ENCODE data around the gene ZCCHC14. TPM values are rescaled to one million over a fixed set of nuclear protein-coding genes. Genes with fewer than 3 reads are reported as not detected.

The ZCCHC14 gene
- total RNA-seq, 2 experiments from 2014 or later = 4.2 to 5.0 TPM

- H3K9me3 Mint-ChIP-seq = no peaks in the 10 kb centered on the region
- DNase-seq = no peak
- CTCF ChIA-PET = no interaction called here
- no peaks in the 10 kb centered on the region for H3K36me3 Mint-ChIP-seq (ENCODE audit: low read depth)
- peaks cover 13% of the 10 kb centered on the region for H3K4me1 Mint-ChIP-seq
- no peak overlapping the region for H3K27ac Mint-ChIP-seq
- H3K27me3 Mint-ChIP-seq = peaks cover 3% of the 10 kb centered on the region
- no peak overlapping the region for H3K4me3 Mint-ChIP-seq
- POLR2A ChIA-PET = no interaction called here
Measured at GRCh38 chr16:87432330-87432915, 60.4 kb downstream of the ZCCHC14 start.

DNA sequence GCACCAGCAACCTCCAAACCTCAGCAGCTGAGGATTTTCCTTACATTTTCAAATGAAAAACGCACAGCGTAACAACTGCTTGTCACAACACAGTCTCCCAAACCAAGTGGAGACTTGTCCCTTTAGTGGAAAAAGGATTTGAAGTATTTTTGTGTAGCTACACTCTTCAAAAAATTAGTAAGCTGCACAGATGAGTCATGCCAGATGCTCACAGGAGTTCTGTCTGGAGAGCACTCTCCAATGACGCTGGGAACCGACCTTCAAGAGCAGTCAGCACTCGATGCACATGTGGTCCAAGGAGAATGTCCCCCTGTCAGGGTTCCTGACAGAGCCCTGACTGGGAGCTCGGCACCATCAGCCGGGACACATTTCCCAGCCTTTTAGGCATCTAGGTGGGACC is 60.9 kb downstream of the ZCCHC14 start:
- H3K27me3 Mint-ChIP-seq = peaks cover 3% of the 10 kb centered on the region
- CTCF ChIA-PET = no interaction called here
- H3K27ac Mint-ChIP-seq = no peak overlapping the region
- no peaks in the 10 kb centered on the region for H3K36me3 Mint-ChIP-seq (ENCODE audit: low read depth)
- POLR2A ChIA-PET = no interaction called here
- no peaks in the 10 kb centered on the region for H3K9me3 Mint-ChIP-seq
- no peak overlapping the region for H3K4me3 Mint-ChIP-seq
- peaks cover 13% of the 10 kb centered on the region for H3K4me1 Mint-ChIP-seq
- DNase-seq = no peak

GRCh38 chr16:87426423-87427215 is 66.2 kb downstream of the ZCCHC14 start:
- Mint-ChIP-seq H3K4me1 (peaks cover 3% of the 10 kb centered on the region), H3K4me3 (no peak overlapping the region), H3K27ac (no peak overlapping the region), H3K27me3 (no peaks in the 10 kb centered on the region), H3K9me3 (no peaks in the 10 kb centered on the region), H3K36me3 (ENCODE audit: low read depth) (no peaks in the 10 kb centered on the region)
- DNase-seq = no peak
- CTCF ChIA-PET = interaction anchor here (1.4 to 1.6 kb wide), 2 partner anchors 10 to 37 kb away, joined by 3 to 5 read pairs; no protein-coding TSS in a partner anchor
- POLR2A ChIA-PET = no interaction called here

- Mint-ChIP-seq H3K27me3 (no peaks in the 10 kb centered on the region), H3K36me3 (ENCODE audit: low read depth) (no peaks in the 10 kb centered on the region), H3K4me1 (peaks cover 3% of the 10 kb centered on the region), H3K27ac (no peak overlapping the region), H3K9me3 (no peaks in the 10 kb centered on the region), H3K4me3 (no peak overlapping the region)
- POLR2A ChIA-PET = no interaction called here
- CTCF ChIA-PET = interaction anchor here (1.4 to 1.6 kb wide), 2 partner anchors 9 to 37 kb away, joined by 3 to 5 read pairs; no protein-coding TSS in a partner anchor
- no peak for DNase-seq
Measured at GRCh38 chr16:87425941-87426340, 66.9 kb downstream of the ZCCHC14 start.

GRCh38 chr16:87424266-87424665 is 68.6 kb downstream of the ZCCHC14 start:
- H3K9me3 Mint-ChIP-seq = no peaks in the 10 kb centered on the region
- no peak for DNase-seq
- ChIA-PET CTCF (no interaction called here), POLR2A (no interaction called here)
- no peaks in the 10 kb centered on the region for H3K27me3 Mint-ChIP-seq
- no peaks in the 10 kb centered on the region for H3K36me3 Mint-ChIP-seq (ENCODE audit: low read depth)
- H3K27ac Mint-ChIP-seq = no peak overlapping the region
- H3K4me1 Mint-ChIP-seq = peaks cover 2% of the 10 kb centered on the region
- no peak overlapping the region for H3K4me3 Mint-ChIP-seq

DNA sequence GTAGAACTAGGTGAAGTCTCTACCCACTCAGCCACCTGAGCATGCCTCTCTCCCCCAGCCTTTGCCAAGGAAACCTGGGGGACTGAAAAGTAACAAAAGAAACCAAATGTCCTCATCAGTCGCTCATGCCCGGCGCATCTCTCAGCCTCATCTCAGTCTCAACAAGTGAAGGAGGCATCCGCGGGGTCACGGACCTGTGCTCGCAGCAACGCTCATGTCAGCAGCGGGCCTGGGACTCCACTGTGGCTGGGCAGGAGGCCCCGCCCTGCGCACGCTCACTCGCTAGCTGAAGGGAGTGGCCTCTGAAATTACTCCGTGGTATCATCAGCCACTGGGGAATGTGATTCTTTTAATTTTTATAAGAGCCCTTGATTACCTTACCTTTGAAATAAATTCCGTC is 69.4 kb downstream of the ZCCHC14 start:
- CTCF ChIA-PET = no interaction called here
- no peak overlapping the region for H3K4me3 Mint-ChIP-seq
- no peak overlapping the region for H3K27ac Mint-ChIP-seq
- H3K9me3 Mint-ChIP-seq = no peaks in the 10 kb centered on the region
- H3K27me3 Mint-ChIP-seq = no peaks in the 10 kb centered on the region
- no peaks in the 10 kb centered on the region for H3K4me1 Mint-ChIP-seq
- POLR2A ChIA-PET = no interaction called here
- DNase-seq = no peak
- no peaks in the 10 kb centered on the region for H3K36me3 Mint-ChIP-seq (ENCODE audit: low read depth)

DNA sequence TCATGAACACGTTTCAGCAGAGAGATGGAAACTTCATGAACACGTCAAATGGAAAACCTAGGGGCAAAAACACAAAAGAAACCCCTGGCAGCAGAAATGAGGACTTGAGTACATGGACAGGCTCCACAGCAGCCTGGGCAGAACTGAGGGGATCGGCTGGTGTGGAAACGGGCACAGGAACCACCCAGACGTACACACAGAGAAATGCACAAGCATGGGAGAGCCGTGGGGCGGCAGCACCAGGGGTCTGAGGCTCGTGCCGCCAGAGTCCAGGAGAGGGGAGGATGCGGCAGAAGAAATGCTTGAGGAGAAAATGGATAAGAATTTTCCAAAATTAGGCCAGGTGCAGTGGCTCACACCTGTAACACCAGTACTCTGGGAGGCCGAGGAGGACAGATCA is 70.7 kb downstream of the ZCCHC14 start:
- Mint-ChIP-seq H3K4me1 (no peaks in the 10 kb centered on the region), H3K27me3 (no peaks in the 10 kb centered on the region), H3K36me3 (ENCODE audit: low read depth) (no peaks in the 10 kb centered on the region), H3K27ac (no peak overlapping the region), H3K9me3 (no peaks in the 10 kb centered on the region), H3K4me3 (no peak overlapping the region)
- no peak for DNase-seq
- CTCF ChIA-PET = no interaction called here
- POLR2A ChIA-PET = no interaction called here

DNA sequence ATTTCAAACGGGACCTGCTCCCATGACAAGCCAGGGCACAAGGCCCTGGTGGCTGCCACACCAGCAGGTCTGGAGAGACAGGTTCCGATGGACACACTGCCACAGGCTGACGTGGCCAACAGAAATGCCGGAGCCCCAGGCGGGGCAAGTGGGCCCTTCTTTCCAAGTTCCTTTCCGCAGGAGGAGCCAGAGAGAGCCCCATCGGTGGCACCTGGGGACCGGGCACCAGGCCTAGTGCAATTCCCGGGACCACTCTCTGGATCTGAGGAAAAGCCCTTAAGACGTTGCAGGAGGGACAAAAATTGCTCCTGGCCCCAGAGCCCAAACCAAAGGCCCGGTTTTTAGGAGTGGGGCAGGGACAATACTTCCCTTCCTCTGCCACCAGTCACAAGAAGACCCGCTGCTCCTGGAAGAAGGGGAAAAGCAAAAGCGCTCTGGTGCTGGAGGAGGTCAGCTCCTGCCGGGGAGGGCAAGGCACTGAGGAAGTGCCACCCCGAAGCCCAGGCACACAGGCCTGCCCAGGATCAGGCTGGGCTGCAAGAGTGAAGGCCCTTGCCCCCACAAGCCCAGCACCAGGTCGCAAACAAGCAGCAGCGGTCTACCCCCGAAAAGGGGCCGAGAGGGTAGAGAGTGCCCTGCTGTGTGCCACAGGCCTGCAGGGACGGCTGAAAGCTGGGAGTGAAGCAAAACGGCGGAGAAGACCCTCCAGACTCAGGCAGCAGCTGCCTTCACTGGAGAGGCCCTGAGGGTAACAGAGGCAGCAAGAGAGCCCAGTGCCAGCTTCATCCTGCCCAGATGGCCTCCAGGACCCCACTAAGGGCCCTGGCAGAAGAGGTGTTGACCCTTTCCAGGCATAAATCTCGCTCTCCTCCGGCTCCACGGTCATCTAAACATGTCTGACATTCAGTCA is 71.6 kb downstream of the ZCCHC14 start:
- Mint-ChIP-seq H3K27ac (no peak overlapping the region), H3K36me3 (ENCODE audit: low read depth) (no peaks in the 10 kb centered on the region), H3K4me3 (no peak overlapping the region), H3K4me1 (no peaks in the 10 kb centered on the region), H3K9me3 (no peaks in the 10 kb centered on the region), H3K27me3 (no peaks in the 10 kb centered on the region)
- ChIA-PET POLR2A (no interaction called here), CTCF (interaction anchor here (1.3 kb wide), 1 partner anchor 33 kb away, joined by 4 read pairs; no protein-coding TSS in a partner anchor)
- no peak for DNase-seq

- Mint-ChIP-seq H3K27ac (no peak overlapping the region), H3K36me3 (ENCODE audit: low read depth) (no peaks in the 10 kb centered on the region), H3K9me3 (no peaks in the 10 kb centered on the region), H3K4me1 (no peaks in the 10 kb centered on the region), H3K4me3 (no peak overlapping the region), H3K27me3 (no peaks in the 10 kb centered on the region)
- ChIA-PET POLR2A (no interaction called here), CTCF (interaction anchor here (0.7 to 1.3 kb wide), 3 partner anchors 32 to 216 kb away, joined by 3 to 4 read pairs (median 4); no protein-coding TSS in a partner anchor)
- DNase-seq = no peak
Measured at GRCh38 chr16:87420026-87421002, 72.5 kb downstream of the ZCCHC14 start.

DNA sequence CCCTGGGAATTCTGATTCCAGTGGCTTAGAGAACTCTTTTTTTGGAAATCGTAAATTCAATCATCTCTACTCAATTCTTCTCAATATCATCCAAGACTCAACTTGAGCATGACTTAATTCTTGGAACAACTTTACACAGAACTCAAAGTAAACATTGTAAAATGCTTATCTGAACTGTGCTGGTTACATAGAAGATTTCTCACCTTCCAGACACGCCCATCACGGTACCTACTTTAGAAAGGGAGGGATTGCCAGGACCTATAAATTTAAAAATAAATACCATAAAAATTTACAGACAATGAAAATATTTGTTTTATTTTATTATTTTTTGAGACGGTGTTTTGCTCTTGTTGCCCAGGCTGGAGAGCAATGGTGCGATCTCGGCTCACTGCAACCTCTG is 74.2 kb downstream of the ZCCHC14 start:
- Mint-ChIP-seq H3K27me3 (no peaks in the 10 kb centered on the region), H3K36me3 (ENCODE audit: low read depth) (no peaks in the 10 kb centered on the region), H3K4me1 (no peaks in the 10 kb centered on the region), H3K4me3 (no peak overlapping the region), H3K9me3 (no peaks in the 10 kb centered on the region), H3K27ac (no peak overlapping the region)
- ChIA-PET POLR2A (no interaction called here), CTCF (no interaction called here)
- no peak for DNase-seq

DNA sequence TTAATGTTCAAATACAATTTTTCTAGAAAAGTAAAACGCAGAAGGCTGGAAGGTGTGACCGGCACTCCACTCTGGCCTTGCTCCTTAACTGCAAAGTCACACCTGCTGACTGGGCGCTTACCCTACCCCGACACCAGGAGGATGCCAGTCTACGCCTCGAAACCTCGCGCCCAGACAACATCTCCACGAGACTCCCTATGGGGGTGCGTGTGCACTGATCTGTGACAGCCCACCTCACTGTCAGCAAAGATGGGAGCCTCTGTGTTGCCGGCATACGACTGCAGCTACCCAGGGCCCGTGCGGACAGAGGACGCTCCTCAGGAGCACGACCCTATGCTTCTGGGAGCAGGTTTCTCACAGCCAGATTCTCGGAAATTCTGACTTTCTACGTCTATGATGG is 74.6 kb downstream of the ZCCHC14 start:
- Mint-ChIP-seq H3K27ac (no peak overlapping the region), H3K27me3 (no peaks in the 10 kb centered on the region), H3K9me3 (no peaks in the 10 kb centered on the region), H3K4me3 (no peak overlapping the region), H3K4me1 (no peaks in the 10 kb centered on the region), H3K36me3 (ENCODE audit: low read depth) (no peaks in the 10 kb centered on the region)
- POLR2A ChIA-PET = no interaction called here
- CTCF ChIA-PET = no interaction called here
- DNase-seq = no peak

DNA sequence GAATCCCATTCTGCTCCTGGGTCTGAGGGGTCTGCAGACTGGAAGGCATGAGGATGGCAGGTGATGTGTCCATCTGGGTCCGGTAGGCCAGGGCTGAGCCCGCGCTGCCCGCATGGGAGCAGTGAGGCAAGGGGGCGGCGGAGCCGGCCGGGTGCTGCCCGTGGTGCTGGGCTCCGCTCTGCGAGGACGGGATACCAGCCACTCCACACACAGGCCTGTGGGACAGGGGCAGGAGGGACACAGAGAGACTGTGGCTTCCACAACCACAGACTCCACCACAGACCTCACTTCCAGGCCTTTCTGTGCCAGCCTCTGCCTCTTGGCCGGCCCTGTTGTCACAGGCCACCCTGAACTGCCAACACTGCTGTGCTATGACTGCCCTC is 75.3 kb downstream of the ZCCHC14 start:
- POLR2A ChIA-PET = interaction anchor here (1.5 kb wide), 1 partner anchor 219 kb away, joined by 9 read pairs; no protein-coding TSS in a partner anchor
- CTCF ChIA-PET = interaction anchor here (1.4 to 1.6 kb wide), 2 partner anchors 351 to 352 kb away, joined by 3 to 4 read pairs; no protein-coding TSS in a partner anchor
- no peaks in the 10 kb centered on the region for H3K27me3 Mint-ChIP-seq
- no peaks in the 10 kb centered on the region for H3K36me3 Mint-ChIP-seq (ENCODE audit: low read depth)
- H3K27ac Mint-ChIP-seq = no peak overlapping the region
- no peaks in the 10 kb centered on the region for H3K9me3 Mint-ChIP-seq
- DNase-seq = no peak
- no peak overlapping the region for H3K4me3 Mint-ChIP-seq
- H3K4me1 Mint-ChIP-seq = no peaks in the 10 kb centered on the region
